ENCODE measurements around the gene PLD1.
"Not testable (repeated sequence)": the region's sequence is repeated elsewhere in the genome, so short reads cannot be mapped to it uniquely, and the experiment has no call there.

The PLD1 gene

DNA sequence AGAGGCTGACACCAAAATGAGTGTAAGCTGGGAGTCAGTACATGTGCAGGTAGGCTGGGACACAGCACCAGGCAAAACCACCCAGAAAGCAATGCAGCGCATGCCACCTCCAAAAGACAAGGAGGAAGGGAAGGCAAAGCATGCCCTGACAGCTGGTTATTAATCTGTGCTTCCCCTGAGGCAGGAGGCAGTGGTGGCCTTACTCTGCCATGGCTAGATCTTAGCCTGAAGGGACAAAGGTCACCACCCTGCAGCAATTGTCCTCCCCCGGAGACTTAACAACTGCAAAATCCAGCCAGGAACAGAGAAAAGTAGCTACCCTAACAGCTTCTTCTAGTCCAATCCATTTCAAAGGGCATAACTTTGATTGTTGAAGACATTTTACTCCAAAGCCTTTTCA, 73.7 kb downstream of the PLD1 start:
- no peak for DNase-seq

DNA sequence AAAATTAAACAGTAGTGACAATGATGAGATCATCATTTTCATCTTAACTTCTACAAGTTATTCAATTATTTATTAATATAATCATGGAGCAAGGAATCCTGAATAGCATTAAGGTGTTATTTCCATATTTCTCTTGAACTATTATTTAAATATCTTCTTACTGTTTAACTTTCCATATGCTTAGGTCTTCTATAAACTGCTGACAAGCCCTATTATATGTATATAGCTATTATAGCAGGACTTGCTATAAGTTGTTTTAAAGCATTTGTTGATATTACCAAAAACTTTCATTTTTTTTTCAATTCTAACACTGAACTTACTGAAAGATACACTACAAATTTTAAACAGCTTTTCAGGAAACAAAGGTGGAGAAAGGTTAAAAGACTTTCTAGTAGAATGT, 76.7 kb downstream of the PLD1 start:
- DNase-seq = no peak

DNA sequence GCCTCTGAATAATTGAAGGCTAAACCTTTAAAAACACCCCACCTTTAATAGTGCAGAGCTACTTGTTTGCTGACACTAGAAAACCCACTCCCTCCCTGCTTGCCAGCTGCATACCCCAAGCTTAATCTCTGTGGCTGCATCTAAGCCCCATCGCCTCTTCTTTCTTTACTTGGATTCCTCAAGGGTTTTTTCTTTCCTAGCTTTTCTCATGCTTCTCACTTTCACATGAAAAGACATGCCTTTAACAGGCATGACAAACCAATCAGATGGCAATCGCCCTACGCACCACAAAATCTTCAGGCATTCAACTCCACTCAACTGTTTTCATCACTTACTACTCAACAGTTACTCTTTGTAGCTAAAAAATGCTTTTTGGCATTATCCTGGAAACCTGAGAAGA, 77.5 kb downstream of the PLD1 start:
- DNase-seq = no peak

DNA sequence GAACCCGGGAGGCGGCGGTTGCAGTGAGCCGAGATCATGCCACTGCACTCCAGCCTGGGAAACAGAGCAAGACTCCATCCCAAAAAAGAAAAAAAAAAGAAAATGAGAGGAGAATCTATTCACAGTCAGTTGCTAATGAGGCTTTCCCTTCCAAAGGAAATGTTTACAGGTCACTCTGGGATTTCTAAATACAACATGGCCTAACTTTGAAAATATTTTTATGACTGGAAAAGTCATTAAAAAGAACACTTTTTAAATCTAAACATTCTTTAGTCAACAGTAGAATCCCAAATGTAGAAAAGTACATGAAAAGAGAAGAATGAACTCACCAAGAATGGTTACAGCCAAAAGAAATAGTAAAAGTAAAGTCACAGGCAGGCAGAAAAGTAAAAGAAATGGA, 78.6 kb downstream of the PLD1 start:
- DNase-seq = no peak

DNA sequence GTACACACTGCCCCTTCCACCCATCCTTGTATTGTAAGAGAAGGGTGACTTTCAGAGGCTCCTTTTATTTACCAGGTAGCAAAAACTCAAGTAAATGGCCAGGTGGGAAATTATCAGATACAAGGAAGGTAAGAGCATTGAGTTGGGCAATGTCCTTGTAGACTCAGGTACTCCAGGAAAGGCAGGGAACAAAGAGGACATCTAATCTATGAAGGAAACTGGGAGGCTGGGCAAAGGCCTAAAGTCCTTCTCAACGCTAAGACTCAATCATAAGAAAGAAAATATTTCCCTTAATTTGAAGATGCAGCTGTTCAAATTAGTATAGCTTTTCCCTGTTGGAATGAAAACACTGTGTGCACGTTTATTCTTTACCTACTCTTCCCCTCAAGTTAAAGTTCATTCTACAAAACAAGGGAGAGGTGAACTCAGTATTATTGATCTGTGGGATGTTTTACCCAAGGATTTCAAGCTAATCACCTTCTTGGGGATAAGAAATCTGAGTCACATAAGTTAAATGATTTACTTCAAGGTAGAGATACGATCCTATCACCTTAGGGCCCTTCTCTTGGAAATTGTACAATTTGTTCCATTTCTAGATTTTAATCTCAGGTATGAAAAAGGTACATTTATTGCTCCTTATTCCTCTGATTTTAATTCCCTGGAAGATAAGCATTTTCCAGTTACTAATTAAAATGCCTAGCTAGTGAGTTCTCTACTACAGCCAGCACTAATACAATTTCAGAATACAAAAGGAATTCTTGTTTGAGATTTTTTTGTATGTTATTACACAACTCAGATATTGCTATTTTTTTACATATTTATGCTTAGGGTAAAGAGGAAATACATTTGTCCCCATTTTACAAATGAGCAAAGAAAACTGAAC, 80.6 kb downstream of the PLD1 start:
- DNase-seq = no peak

DNA sequence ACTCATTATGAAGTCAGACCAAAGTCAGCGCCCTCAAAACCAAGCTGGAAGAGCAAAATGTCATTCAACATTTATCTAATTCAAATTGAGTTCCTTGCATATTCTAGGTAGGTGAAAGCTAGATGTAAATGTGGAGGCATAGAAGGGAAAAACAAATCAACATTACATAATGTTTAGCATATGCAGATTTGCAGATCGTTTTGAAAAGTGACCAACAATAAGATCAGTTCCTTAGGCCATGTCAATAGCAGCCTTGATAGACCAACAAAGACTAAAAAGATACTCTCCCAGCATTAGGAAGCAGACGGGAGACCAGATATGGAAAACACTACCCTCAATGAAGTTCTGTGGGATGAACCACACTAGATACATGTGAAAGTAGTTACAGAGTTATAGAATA, 83.0 kb downstream of the PLD1 start:
- no peak for DNase-seq

DNA sequence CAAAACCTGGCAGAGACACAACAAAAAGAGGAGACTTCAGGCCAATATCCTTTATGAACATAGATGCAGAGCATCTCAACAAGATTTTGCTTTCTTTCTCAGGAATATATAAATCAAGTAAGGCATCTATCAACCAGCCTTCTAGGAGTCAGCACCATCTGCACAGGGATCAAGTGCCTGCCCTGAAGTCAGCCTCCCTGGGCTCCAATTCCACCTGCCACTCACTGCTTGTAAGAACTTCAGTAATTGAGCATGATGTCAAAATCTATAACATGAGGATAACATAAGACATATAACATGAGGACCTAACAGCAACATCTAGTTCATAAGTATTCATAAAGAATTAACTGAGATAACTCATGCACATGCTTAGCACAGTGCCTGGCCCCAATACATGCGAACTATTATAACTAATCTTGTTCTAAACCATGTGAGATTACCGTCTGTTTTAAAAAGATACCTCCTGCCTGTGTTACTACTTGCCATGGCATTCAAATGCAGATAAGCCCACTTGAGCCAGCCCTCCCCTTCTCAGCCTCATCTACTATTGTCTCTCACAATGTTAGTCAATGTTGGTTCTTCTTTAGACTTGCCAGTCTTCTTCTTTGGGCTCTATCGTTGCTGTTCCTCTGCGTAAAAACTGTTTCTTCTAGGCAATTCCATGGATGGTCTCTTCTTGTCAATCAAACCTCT, 91.6 kb downstream of the PLD1 start:
- no peak for DNase-seq

DNA sequence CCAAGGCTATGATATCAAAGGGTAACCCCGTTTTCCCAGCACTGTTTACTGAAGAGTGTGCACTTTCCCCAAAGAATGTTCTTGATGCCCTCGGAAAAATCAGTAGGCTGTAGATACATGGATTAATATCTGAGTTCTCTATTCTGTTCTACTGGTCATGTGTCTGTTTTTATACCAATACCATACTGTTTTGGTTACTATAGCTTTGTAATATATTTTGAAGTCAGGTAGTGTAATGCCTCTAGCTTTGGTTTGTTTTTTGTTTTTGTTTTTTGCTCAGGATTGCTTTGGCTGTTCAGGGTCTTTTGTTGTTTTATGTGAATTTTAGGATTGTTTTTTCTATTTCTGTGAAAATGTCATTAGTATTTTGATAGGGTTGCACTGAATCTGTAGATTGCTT, 95.1 kb downstream of the PLD1 start:
- DNase-seq = no peak

DNA sequence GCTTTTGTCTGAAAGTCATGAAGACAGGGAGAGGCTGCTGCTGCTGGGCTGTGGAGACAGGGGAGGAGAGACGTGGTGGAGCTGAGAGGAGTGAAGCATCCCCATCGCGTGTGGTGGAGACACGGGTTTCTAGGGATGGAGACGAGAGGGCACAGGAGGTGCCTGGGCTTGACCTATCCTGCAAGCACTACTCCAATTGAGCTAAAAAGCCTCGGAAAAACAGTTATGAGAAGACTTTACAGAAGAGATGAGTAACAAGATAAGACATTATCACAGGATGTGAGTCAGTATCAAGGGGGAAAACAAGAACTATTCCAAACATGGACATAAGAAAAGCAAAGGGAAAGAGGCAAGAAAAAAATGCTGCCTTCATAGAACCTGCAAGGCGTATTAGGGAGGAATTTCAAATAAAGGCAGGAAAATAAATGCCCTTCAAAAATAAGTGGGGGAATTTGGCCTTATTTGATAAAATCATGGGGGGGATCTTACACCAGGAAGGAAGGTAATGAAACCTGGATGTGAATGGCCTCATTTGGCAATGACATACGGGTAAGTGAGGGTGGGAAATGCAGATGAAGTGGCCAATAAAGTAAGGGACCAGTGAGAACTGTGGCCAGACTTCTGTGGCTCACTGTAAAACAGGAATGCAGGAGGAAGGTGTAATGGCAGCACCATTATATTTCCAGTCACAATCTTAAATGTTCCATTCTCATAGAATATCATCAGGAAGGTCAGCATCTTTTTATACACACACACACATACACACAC, 97.9 kb downstream of the PLD1 start:
- DNase-seq = no peak

DNA sequence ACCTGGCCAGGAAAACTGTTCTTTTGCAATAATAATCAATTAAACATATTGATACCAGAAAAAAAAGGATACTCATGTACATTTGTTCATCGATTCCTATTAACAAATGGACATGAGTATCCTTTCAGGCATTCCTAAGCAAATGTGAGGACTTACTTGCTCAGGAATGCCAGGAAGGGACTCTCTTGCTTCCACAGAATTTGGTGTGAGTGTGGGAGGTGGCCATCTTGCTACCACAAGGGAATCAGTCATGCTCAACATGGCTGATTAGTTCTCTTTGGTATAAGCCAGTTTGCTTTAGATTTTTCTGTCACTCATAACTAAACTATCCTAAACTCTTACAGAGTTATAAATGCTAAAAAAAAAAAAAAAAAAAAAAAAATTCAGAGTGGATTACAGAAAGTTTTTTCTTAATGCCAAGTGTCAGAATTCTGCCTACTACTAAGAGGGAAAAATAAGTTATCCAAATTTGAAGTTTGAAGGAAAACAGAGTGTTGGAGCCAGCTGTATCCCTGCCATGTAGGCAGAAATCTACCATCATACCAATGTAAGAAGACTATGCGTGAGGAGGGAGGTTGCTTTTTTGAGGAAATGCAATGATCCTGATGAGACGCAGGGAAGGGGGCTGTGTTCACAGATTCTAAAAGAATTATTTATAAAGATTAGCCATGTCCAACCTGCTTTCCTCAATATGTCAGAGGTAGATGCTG, 98.7 kb downstream of the PLD1 start:
- no peak for DNase-seq

DNA sequence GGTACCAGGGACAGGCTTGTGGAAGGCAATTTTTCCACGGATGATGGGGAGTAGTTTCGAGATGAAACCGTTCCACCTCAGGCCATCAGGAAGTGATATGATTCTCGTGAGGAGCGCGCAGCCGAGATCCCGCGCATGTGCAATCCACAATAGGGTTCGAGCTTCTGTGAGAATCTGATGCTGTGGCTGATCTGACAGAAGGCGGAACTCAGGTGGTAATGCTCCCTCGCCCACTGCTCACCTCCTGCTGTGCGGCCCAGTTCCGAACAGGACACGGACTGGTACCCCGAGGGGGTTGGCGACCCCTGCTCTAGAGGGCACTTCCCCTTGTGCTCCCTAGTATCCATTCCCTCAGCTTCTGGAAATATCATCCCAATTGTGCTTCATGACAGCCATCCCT, 99.9 kb downstream of the PLD1 start:
- DNase-seq = no peak

DNA sequence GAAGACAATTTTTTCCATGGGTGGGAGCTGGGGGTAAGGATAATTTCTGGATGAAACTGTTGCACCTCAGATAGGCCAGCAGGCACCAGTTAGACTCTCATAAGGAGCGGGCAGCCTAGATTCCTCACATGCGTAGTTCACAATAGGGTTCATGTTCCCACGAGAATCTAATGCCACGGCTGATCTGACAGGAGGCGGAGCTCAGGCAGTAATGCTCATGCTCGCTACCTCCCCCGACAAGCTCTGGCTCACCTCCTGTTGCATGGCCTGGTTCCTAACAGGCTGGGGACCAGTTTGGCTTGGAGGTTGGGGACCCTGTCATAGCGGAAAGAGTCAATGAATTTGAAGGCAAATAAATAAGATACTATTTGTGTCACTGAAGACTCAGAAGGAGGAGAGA, 105.5 kb downstream of the PLD1 start:
- DNase-seq = no peak

DNA sequence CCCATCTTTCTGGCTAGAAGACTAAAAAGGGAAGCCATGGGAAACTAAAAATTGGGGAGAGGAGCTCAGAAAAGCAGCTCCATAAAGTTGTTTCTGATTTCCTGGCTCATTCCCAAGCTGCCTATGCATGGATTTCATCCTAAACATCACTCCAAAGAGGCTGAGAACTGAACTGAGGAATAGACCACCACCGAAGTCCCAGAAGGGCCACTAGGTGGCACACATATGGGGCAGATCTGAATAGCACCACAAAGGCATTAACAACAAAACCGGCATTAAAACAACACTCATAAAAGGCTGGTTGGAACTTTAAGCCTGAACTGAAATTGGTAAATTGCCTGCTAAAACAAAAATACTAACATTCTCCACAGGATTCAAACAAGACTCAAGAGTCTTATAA, 106.3 kb downstream of the PLD1 start:
- DNase-seq = peak; percentile 17

DNA sequence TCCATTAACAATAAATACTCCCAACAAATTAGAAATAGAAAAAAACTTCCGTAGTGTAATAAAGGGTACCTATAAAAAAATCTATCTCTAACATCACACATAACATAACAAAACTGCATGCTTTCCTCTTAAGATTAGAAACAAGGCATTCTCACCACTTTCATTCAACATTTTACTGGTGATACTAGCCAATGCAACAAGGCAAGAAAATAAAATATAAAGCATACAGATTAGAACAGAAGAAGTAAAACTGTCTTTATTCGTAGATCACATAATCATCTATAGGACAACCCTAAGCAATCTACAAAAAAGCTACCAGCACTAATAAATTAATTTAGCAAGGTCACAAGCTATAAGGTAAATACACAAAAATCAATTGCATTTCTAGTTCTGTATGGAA, 107.1 kb downstream of the PLD1 start:
- no peak for DNase-seq

DNA sequence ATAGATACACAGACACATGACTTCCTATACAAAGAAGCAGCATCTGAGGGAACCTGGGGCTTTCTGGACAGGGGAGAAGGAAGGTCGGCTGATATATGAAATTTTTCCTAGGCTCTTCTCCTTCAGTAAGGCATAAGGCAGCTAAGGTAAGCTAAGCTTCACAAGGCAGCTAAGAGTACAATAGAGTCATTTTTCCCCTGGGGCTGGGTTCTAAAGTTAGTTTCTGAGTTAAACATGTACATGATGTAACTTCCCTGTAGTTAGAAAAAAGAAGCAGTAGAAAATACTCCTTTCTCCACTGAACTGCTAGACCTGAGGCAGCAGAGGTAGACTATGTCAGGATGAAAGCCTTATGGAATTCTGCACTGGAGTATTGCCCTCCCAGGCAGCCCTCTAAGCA, 109.6 kb downstream of the PLD1 start:
- no peak for DNase-seq

DNA sequence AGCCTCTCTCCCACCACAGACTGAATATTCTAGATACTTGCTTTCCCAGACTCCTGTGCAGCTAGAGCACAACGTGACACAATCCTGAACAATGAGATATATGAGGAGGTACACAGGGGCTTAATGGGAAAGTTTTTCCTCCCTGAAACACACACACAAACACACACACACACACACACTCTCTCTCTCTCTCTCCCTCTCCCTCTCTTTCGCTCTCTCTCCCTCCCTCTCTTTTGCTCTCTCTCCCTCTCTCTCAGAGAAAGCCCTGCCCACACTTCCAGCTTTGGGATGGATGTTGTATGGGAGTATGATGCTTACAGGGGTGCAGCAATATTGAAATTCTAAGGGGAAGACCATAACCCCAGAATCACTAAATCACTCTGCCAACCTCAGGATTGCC, 110.1 kb downstream of the PLD1 start:
- no peak for DNase-seq

DNA sequence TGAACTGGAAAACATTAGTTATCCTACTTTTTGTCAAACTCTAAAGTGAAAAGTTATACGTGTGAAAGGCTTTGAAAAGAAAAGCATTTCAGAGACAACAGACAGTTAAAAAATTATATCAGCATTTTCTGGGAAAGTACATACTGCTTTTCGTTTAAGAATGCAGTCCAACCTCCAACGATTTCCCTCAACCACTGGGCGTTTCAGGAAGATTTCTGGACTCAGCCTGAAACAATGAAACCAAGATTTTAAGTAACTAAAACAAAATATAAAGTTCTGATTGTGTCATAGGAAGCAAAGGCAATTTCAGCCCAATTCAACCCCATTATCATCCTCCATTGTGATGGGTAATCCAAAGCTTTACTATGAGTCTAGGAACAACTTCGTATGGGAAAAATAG, 110.7 kb downstream of the PLD1 start:
- DNase-seq = no peak

DNA sequence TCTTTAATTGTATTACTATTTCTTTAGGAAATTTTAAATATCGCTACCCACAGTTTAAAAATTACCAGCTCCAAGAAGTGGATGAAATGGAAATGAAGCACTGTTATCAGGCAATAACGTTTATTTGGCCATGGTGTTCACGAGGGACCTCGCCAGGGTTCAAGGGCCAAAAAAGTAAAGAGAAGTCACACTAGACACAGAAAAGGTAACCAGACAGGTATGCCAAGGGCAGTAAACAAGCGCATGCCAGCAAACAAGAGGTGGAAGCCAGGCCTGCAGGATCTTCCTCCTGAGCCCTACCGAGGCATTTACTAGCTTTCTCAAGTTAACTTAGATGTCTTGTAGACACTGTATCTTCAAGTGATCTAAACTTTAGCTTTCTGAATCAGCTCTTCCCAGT, 113.5 kb downstream of the PLD1 start:
- no peak for DNase-seq

DNA sequence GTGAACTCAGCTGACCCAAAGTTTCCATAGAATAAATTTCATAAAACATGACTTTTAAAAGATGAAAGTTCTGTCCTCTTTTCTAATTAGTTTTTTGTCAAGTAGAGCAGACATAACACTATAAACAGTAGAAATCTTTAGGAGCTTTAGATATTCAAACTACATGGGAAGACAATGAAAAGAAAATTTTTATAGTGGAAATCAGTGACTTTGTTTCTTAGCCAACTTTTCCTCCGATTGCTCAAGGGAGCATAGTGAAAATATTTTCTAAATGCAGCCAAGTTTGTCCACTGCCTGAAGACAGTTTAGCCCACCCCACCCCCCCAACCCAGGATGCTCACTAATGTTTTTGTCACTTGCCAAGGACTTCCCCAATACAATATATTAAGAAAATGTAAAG, 114.9 kb downstream of the PLD1 start:
- no peak for DNase-seq

DNA sequence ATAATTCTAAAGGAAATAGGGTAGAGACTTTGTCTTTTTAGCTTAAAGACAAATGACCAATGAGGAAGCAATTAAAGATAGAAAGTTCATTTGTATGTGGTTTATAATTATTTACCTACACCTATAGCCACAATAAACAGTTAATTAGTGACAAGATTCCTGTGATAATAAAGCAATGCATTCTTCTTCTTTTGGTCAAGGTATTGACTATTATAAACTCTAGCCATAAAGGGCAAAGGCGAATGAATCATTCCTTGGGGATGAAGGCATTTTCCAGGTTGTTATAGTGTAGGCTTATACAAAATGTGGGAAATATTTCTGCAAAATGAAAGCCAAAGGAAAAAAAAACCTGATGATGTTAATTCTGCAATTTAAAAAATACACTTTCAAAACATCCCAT, 115.4 kb downstream of the PLD1 start:
- no peak for DNase-seq

DNA sequence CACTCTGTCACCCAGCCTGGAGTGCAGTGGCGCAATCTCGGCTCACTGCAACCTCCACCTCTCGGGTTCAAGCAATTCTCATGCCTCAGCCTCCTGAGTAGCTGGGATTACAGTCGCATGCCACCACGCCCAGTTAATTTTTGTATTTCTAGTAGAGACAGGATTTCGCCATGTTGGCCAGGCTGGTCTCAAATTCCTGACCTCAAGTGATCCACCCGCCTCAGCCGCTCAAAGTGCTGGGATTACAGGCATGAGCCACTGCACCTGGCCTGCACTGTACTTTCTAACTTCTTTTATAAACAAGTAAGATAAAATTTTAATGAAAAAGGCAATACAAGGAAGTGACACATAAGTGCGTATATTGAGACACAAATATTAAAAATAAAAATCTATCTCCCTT, 117.7 kb downstream of the PLD1 start:
- not testable (repeated sequence) for DNase-seq

DNA sequence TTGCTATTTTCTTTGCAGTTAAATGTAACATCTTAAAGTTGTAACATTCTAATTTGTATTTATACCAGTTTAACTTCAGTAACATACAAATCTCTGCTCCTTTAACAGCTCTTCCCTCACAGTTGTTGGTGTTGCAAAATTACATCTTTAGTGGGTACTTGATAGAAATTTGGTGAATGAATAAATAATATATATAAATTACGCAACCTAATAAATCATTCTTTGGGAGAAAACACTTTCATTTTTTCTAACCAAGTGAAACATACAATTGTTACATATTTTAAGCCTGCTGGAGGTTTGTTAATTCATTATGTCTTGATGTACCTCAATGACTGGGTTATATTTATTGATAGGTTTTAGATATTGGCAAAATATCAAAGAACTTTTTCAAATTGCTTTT, 118.8 kb downstream of the PLD1 start:
- no peak for DNase-seq

DNA sequence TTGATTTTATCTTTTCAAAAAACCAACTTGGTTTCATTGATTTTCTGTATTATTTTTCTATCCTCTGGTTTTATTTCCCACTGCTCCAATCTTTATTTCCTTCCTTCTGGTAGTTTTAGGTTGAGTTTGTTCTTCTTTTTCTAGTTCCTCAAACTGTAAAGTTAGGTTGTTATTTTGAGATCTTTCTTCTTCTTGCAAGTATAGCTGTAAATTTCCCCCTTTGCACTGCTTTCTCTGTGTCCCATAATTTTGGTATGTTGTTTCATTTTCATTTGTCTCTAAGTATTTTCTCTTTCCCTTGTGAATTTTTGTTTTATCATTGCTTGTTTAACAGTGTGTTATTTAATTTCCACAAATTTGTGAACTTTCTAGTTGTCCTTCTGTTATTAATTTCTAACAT, 120.0 kb downstream of the PLD1 start:
- DNase-seq = no peak
